Stimulated activated CD4-positive, alpha-beta T cell treated with anti-CD3 and anti-CD28 coated beads, Interleukin-12 subunit alpha, Interleukin-12 subunit beta, amount 100 ng/mL, for 4 hours (primary cell): ENCODE results near the gene GSDME.
"Not testable (repeated sequence)": the region's sequence is repeated elsewhere in the genome, so short reads cannot be mapped to it uniquely, and the experiment has no call there.

Experiments used
- DNase-seq: peaks from one replicate; pipeline ENCODE4 v3.0.0-alpha.2; 2020

Gene GSDME

DNA sequence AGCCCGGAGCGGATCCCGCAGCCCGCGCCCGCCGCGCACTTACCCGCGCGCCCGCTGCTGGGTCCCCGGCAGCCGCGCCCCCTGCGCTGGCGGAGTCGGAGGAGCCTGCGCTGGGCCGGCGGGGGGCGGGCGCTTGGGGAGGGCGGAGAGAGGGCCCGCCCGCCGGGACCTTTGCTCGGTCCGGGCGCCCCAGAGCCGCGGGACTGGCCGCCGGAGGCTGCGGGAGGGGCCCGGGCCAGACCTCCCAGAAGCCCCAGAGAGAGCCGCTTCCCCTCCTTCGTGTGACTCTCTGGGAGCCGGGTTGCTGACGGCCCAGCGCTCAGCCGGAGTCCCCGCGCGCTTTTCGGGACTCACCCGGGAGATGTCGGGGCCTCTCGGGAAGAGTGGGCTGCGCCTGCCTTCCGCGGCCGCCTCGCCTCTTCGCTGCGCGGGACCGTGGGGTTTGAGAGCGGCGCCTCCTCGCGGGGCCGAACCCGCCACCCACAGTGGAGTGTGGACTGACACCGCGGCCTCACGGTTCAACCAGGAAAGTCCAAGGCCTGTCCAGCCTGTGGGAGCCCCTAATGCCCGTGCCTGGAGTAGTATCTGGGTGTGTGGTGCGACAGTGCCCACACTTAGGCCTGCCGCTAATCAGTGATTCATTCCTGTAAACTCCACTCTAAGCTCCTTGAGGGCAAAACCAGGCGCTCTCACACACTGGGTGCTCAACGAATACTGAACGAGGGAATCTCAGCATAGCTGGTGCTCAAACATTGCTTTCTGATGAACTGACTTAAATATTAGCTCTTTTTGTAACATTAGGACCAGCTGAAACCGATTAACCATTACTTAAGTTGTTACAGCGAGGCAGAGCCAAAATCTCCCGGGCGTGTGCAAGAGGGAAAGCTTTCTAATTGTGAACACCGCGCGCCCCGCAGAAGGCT lies at the start of gene GSDME:
Gene GSDME (minus strand): TSS at position 112 of the 923 bp plus-strand sequence. CDS start 7,690 bp downstream, outside the sequence.
- DNase-seq = peak; percentile 40

DNA sequence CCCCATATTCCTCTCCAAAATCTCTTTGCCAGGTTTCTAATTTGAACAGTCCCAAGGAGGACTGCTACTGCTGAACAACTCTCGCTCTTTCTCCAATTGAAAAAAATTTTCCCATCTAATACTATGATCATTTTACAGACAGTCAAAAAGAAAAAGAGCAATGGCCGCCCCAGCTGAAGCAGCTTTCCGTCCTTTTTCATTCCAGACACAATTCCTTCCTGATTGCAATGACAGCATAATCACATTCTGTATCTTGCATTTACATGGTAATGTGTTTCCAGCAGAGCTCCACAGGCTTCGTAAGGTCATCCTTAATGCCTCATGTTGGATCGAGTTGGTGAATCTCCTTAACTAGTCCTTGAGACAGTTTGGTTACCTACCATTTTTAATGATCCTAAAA lies 45.0 kb upstream of the GSDME start:
- DNase-seq = no peak

DNA sequence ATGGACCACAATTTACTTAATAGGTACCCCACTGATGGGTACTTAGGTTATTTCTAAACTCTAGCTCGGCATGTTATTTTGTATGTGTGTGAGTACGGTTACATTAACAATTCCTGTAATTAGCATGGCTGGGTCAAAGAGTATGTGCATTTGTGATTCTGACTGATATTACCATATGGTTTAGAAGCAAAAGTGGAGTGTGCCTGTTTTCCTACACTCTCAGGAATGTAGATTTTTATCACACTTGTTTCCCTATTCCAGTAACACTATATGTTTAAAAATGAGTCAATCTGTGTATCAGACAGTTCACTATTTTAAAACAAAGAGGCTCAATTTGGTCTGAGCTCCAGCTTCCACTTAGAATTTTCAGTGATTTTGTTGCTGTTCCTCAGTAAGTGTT lies 44.6 kb upstream of the GSDME start:
- no peak for DNase-seq

GRCh38 chr7:24800667-24801066 lies 43.4 kb upstream of the GSDME start:
- no peak for DNase-seq

DNA sequence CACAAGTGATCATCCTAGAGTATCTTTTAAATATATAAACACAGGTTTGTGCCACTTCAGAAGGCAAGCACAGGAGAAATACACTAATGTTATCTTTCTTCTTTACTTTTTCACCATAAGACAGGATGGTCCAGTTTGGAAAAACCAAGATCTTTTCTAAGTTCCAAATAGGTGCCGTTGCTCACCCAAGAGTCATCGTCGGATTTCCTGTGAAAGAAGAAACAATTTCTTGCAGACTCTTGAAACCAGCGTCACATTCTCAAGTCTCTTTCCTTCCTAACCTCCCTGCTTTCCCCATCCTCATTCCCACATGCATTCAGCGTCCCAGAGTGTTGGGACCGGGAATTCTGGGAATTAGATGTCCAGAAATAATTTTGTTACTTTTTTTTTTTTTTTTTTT lies 42.8 kb upstream of the GSDME start:
- no peak for DNase-seq

DNA sequence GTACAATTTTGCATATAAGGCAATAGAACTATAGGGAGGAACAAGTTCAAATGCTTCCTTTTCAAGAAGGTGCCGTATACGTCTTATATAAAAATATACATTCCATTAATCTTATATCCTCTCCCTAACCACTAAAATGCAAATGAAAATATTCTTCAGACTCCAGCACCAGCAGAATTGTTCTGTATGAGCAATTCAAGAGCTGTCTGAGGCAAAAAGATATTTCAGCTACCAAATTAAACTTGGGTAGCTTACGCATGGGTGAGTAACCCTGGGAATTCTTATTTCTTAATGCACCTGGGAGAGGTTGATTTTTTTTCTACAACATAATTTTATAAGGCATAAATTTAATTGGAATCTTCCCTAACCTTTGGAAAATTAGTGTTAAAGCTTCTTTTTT lies 42.2 kb upstream of the GSDME start:
- no peak for DNase-seq

GRCh38 chr7:24798261-24798660 lies 41.0 kb upstream of the GSDME start:
- DNase-seq = no peak

DNA sequence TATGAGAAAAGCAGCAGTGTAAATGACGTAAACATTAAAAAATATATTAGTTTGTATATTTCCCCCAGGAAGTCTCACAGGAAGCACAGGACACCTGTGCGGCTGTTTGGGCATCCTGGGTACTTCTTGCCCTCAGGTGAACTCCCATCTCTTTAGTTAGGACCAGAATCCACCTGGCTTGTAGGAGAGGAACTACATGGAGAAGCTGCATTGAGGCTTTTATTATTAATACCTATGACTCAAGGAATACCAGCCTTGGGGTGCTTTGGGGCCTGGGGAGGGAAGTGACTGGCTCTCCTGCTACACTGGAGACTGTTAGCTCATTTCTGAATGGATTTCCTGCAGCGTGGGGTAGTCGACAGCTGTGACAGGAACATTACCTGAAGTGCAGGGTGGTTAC lies 40.0 kb upstream of the GSDME start:
- DNase-seq = no peak

DNA sequence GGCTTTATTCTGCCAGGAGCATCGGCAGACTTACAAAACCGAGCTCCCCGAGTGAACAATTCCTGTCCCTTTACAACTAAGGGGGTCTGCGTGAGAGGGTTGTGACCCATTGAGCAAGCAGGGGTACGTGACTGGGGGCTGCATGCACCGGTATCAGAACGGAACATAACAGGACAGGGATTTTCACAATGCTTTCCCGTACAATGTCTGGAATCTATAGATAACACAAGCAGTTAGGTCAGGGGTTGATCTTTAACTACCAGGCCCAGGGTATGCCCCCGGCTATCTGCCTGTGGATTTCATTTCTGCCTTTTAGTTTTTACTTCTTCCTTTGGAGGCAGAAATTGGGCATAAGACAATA lies 38.1 kb upstream of the GSDME start:
- DNase-seq = no peak

GRCh38 chr7:24794751-24795406 lies 37.6 kb upstream of the GSDME start:
- not testable (repeated sequence) for DNase-seq

DNA sequence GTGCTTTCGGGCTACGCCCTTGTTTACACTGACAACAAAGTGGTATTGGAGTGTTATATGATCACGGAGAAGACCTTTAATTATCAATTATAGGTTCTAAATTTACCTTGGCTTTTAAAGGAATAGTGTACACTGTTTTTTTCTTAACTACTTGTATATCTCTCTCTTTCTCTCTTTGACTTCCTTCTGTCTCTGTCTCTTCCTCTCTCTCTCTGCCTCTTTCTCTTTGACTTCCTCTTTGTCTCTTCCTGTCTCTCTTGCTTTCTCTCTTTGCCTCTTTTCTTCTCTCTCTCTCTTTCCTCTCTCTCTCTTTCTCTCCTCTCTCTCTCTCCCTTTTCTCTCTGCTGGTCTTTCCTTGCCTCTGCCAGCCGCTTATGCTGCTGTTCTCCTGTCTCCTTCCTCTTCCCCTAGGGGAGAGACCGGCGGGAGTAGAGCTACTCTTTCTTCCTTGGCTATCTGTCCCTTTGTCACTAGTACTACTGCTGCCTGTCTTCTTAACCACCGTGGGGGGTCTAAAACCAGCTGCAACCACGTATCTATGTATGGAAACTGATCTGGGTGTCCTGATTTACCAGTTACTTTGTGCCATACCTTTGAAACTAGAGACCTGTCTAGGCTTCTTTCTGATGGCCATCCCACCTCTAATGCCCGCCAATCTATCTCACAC lies 36.9 kb upstream of the GSDME start:
- no peak for DNase-seq

GRCh38 chr7:24788961-24789576 lies 31.8 kb upstream of the GSDME start:
- no peak for DNase-seq

DNA sequence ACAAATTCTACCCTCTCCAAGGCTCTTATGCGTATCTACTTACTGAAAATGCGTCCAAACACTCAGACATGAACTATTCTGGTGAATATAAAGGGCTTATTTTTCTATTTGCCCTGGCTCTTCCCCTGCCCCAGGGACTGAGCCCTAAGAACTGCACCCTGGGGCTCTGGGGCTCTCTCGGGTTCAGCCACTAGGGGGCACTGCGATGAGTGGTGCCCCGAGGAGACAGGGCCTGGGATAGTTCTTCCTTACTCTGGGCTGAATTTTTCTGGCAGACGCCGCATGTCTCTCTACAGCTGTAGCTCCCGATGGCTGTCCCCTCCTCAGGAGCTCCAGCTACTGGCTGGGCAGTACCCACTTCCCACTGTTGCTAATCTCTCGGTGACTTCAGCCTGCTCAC lies 30.8 kb upstream of the GSDME start:
- no peak for DNase-seq

- DNase-seq = no peak
Observed at GRCh38 chr7:24786941-24787340, 29.7 kb upstream of the GSDME start.

GRCh38 chr7:24786306-24786705 lies 29.0 kb upstream of the GSDME start:
- DNase-seq = no peak

DNA sequence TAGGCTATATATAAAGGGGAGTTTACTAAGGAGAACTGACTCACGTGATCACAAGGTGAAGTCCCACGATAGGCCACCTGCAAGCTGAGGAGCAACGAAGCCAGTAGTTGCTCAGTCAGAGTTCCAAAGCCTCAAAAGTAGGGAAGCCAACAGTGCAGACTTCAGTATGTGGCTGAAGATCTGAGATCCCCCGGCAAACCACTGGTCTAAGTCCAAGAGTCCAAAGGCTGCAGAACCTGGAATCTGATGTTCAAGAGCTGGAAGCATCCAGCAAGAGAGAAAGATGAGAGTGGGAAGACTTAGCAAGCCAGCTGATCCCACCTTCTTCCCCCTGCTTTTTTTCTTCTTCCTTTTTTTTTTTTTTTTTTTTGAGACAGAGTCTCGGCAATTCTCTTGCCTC lies 27.0 kb upstream of the GSDME start:
- no peak for DNase-seq

- DNase-seq = no peak
Observed at GRCh38 chr7:24783698-24784097, 26.4 kb upstream of the GSDME start.

GRCh38 chr7:24781106-24781505 lies 23.8 kb upstream of the GSDME start:
- DNase-seq = no peak

GRCh38 chr7:24779283-24779655 lies 22.0 kb upstream of the GSDME start:
- DNase-seq = no peak

DNA sequence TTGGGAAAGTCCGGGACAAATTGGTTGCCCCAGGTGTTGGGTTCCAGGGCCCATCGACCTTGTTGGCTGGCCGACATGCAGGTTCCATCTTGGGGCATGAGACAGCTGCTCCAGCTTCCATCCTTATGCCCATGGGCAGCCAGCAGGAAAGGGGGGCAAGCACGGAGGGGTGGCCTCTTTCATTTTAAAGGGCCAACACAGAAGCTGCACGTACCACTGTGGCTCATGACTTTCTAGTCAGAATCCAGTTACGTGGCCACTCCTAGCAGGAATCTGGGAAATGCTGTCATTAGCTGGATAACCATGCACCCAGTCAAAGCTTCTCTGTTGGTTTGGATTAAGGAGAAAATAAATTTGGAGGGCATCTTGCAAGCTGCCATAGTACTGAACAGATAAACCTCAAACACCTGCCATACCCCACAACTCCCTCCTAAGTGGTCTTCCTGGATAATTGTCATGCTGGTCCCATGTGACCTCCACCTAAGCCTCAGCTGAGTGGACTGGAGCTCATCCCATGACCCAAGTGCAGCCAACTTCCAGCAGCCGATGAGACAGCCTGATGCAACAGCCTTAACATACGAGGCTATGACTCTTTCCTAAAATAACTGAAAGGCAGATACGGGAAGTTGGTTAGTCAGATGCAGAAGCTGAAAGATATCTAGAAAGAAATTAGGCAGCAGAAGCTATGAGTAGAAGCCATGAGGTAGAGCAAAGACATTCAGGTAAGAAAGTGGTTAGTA lies 21.4 kb upstream of the GSDME start:
- DNase-seq = no peak

GRCh38 chr7:24777806-24778205 lies 20.5 kb upstream of the GSDME start:
- DNase-seq = no peak

DNA sequence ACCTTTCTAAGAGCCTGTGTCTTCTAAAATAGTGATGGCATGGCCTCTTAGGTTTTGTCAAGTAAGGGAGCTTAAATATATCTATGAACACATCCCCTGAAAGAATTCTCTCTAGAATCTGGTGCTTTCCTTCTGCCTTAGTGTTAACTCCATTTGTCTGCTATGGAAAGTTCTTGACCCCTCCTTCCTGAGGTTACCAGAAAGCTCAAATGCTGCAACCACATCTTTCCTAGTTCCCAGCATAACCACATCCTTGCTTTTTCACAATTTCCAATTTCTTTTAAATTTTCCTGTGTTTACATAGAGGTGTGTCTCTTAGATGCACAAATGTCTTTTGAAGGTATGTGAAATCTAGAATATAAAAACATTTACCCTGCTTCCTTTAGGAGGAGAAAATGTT lies 16.4 kb upstream of the GSDME start:
- DNase-seq = no peak

DNA sequence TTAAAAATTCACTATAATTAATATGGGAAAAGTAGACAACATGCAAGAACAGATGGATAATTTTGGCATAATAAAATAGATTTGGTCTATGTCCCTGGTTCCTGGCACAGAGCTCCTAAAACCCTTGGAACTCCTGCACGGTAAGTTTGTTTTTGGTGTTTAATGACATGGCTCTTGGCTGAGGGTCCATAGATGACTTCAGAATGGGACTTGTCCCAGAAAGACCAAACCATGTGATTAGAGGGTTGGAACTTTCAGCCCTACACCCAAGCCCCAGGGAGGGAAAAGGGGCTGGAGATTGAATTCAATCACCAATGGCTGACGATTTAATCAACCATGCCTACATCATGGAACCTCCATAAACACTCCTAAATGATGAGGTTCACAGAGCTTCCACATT lies 12.6 kb upstream of the GSDME start:
- DNase-seq = no peak
